ENCODE data around the gene CRAMP1.
"Not testable (repeated sequence)": the region's sequence is repeated elsewhere in the genome, so short reads cannot be mapped to it uniquely, and the experiment has no call there.

Gene CRAMP1

DNA sequence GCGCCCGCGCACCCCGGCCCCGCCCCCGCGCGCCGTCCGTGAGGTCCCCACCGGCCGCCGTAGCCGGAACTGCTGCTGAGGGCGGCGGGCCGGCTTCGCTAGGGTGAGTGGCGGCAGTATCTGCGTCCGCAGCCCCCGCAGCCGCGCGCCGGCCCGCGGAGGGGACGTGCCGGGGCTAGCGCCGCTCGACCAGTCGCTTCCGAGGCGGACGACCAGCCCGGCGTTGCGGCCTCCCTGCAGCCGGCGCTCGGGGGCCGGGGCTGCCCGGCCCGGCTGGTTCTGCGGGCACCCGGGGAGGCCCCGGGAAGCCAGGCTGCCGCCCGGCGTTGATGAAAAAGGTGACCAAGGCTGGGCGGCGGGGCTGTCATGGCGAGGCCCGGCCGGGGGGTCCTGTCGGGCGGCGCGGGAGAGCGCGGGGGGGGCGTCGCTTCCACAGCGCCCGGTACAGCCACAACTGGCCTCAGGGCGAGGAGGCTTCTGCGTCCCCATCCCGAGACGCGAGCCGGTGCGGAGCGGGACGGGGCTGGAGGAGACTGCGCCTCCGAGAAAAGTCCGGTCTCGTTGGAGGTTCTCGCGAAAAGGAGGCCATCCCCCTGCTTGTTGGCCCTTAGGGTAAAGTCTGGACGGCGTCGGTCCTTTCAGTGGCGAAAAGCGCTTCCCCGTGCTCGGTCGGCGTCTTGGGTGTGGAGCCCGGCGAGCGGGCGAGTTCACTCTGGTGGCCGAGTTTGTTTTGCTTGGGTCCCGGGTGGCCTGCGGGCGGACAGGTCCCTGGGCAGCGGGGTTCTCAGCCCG is at the start of gene CRAMP1:
CRAMP1 (plus strand) TSS at position 41 of the 792 bp plus-strand sequence. CDS start 2,280 bp downstream, outside the sequence.
- peak; percentile 32 for DNase-seq (ENCODE audit: low spot score)

- DNase-seq (ENCODE audit: low spot score): no peak
Measured at GRCh38 chr16:1563786-1564185, 48.4 kb upstream of the CRAMP1 start.

DNA sequence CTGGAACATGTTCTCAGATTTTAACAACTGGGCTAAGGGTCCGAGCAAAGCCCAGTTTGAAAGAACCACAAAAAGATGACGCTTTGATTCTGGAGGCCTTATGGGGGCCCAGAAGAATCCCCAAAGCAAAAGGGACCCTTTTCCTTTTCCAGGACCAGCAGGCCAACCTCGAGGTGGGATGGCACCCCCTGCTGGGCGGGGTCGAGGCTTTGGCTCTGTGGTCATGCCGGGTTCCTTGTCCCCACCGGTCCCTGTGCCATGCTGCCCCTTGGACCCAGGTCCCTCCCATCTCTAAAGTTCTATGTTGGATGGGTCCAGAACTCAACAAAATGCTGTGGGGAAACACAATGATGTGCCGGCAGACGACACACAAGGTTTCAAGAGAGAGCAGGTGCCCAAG is 47.8 kb upstream of the CRAMP1 start:
- no peak for DNase-seq (ENCODE audit: low spot score)

DNA sequence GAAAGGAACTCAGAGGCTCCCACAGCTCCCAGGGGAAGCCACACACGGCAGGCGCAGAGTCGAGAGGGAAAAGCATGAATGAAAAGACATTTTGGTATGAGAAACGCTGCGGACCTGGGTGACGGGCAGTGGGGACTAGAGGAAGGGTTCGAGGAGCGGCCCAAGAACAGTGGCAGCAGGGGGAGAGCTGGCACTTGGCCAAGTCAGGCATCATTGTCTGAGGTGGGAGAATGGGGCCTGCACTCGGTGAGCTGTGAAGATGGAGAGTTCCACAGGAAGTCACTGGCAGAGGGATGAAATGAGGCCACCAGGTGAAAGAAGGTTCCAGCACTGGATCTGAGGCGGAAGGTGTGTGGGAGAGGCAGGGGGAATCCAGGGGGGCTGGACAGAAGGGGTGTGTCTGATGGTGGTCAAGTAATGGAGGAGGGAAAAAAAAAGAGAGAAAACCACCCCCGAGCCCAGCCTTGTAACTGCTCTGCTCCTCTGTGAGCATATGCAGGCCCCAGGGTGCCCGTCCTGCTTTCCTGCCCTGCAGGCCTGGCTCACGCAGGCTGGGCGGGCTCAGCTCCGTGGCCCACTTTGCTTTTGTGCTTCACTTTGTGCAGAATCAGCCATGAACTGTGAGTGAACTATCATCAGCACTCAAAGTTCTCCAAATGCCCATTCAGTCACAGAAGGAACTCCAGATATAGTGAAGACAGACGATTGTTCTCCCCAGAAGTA is 46.9 kb upstream of the CRAMP1 start:
- no peak for DNase-seq (ENCODE audit: low spot score)

- DNase-seq (ENCODE audit: low spot score): no peak
Measured at GRCh38 chr16:1567988-1568387, 44.2 kb upstream of the CRAMP1 start.

DNA sequence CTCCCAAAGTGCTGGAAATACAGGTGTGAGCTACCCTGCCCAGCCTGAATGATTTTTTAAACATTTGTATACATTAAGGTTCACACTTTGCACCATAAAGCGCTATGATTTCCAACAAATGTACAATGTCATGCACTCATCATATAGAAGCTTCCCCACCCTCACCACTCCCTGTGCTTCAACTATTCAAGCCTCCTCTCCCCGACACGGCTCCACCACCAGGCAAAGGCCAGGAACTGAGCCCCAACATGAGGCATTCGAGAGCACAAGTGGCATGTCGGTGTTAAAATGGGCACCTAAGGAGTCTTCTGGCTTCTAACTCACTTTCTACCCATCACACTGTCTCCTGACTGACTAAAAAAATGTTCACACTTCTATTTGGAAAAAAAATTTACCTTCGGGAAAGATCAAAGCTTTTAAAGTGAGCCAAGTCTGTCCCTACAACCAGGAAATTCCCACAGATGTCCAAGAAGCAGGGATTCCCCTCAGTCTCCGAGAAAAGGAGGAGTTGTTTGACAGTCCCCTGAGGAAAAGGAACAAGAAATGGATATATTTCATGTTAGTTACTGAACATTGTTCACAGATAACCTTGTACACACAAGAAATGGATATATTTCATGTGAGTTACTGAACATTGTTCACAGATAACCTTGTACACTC is 41.0 kb upstream of the CRAMP1 start:
- no peak for DNase-seq (ENCODE audit: low spot score)

- no peak for DNase-seq (ENCODE audit: low spot score)
Measured at GRCh38 chr16:1572673-1573072, 39.5 kb upstream of the CRAMP1 start.

GRCh38 chr16:1573301-1573700 is 38.9 kb upstream of the CRAMP1 start:
- DNase-seq (ENCODE audit: low spot score): no peak

GRCh38 chr16:1575578-1575977 is 36.6 kb upstream of the CRAMP1 start:
- no peak for DNase-seq (ENCODE audit: low spot score)

DNA sequence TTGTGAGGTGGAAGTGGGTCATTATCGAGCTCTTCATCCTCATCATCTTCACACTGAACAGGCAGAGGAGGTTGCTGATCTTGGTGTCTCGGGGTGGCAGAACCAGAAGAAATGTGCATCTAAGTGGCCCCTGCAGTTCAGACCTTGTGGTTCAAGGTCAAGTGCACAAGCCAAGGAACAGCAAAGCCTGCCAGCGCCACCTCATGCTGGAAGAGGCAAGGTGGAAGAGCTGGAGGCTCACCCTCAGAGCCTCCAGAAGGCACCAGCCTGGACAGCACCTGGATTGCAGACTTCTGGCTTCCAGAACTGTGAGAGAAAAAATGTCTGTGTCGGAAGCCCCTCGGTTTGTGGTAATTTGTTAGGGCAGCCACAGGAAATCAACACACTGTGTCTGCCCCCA is 32.9 kb upstream of the CRAMP1 start:
- DNase-seq (ENCODE audit: low spot score): no peak

- no peak for DNase-seq (ENCODE audit: low spot score)
Measured at GRCh38 chr16:1580256-1580655, 31.9 kb upstream of the CRAMP1 start.

DNA sequence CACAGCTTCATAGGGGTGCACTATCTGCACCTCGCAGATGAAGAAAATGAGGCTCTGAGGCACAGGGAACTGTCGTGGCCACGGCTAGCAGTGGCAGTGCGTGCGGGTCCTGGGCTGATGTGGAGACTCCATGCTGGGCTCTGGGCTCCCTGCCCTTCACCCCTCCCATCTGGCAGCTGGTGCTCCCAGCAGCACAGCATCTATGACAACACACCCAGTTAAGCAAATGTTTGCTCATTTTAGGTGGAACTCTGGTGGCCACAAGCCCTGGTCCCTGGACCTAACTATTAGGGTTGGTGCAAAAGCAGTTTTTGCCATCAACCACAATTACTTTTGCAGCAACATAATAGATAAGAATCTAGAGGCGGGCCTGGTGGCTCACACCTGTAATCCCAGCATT is 31.2 kb upstream of the CRAMP1 start:
- DNase-seq (ENCODE audit: low spot score): no peak

DNA sequence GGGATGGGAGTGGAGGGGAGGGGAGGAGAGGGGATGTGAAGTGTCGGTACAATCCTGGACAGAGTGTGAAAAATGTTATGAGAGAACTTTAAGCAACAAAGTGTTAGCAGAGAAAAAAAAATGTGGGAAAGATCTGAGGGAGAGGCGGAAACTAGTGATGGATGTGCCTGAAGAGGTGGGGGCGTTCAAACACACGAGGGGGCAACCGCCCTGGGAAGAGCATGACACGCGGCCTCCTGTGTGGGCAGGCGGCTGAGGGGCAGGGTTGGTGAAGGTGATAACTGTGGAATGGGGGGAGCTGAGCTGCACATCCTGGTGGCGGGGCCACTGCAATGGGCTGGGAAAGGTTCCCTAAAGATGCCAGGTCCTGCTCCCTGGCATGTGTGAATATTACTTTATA is 30.4 kb upstream of the CRAMP1 start:
- no peak for DNase-seq (ENCODE audit: low spot score)

GRCh38 chr16:1583180-1583579 is 29.0 kb upstream of the CRAMP1 start:
- DNase-seq (ENCODE audit: low spot score): no peak

DNA sequence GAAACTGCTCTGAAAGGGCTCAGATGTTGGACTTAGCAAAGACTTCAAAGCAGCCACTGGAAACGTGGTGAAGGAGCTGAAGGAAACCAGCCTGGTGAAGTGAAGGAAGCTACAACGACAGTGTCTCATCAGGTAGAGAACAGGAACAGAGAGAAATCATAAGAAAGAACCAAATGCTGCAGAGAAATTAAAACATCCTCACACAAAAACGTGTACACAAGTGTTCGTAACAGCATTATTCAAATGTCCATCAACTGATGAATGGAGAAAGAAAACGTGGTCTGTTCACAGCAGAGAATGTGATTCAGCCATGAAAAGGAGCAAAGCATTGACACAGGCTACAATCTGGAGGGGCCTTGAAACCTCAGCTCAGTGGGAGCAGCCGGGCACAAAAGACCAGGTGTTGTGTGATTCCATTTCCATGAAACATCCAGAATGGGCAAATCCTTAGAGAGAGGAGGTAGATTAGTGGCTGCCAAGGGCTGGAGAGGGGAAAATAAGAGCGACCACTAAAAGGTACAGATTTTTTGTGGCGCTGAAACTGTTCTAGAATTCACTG is 27.2 kb upstream of the CRAMP1 start:
- no peak for DNase-seq (ENCODE audit: low spot score)

DNA sequence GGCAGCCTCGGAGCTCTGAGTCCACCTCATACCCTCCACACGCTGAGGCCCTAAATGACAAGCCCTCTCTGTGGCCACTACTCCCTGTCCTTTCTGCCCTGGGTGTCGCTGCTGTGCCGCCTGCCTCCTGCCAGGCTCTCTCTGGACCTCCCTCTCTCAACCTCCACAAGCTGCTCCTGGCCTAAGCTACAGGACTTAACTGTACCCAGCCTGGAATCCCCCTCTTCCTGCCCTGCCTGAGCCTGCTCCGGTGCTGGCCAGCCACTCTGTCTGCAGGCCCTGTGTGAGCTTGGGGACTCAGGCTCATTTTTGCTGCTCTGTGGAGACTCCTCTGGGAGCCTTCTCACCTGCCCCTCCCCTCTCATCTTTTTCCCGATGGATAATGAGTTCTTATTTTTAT is 21.8 kb upstream of the CRAMP1 start:
- no peak for DNase-seq (ENCODE audit: low spot score)

DNA sequence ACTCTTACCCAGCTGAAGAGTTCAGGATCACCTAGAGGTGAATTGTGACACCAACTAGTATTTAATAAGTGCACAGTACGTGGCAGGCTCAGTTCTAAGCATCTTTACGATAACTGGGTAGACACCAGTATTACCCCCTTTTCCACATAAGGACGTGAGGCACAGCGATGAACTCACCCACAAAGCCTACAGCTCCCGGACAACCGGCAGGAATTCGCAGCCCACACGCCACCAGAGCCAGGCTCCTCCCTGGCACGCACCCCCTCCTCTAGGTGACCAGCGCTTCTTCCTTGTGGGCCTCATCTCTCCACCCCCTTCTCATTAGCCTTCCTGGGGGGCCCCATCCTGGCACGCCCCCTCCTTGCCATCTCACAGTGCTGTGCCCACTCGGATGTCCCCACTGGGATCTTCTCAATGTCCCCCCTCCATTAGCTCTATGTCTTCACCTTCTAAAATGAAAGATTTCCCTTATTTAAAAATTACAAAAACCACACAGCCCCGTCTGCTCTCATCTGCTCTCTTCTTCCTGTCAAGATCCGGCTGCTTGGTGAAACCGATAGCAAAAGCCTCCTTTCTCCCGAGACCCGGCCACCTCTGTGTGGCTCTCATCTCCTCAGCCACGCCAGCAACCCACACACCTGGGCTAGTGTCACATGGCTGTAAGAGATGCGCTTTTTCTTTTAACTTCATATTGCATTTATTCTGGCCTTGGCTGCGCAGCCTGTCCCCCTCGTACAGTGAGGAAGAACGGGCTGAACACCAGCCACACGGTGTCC is 21.0 kb upstream of the CRAMP1 start:
- no peak for DNase-seq (ENCODE audit: low spot score)

GRCh38 chr16:1592446-1592845 is 19.7 kb upstream of the CRAMP1 start:
- DNase-seq (ENCODE audit: low spot score): no peak

- DNase-seq (ENCODE audit: low spot score): not testable (repeated sequence)
Measured at GRCh38 chr16:1595511-1595910, 16.6 kb upstream of the CRAMP1 start.

DNA sequence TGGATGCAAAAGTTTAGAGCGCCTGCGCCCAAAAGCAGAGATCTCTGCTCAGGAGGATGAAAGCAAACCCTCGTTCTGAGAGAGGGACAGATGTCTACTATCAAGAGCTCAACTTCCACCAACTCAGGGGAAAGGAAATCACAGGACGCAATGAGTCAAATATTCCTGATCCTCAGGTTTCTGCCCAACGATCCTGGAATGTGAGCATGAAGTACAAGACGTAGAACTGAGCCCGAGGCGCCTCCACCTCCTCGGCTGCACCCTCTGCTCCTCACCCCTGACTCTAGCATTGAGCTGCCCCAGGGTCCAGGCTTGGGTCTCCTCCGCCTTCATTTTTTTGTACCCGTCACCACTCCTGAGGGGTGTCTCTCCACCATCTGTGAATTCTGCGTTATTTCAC is 15.6 kb upstream of the CRAMP1 start:
- DNase-seq (ENCODE audit: low spot score): no peak

DNA sequence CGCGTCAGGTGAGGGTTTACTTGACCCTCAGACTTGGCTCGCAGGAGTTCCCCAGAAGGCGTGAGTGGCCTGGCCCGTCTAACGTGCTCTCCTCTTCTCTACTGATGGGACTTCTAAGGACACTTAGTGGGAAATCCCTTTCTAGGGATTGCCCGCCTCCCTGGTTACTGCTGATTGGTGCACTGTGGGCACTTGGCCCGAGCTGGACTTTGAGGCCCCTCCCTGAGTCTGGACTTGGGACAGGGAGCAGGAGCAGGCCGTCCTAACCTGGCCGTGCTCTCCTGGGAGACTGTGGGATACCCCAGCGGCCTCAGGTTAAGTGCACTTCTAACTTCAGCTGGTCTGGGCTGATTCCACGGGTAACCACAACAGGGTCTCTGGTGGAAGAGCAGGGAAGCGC is 15.0 kb upstream of the CRAMP1 start:
- no peak for DNase-seq (ENCODE audit: low spot score)

- DNase-seq (ENCODE audit: low spot score): no peak
Measured at GRCh38 chr16:1601031-1601430, 11.1 kb upstream of the CRAMP1 start.
